ENCODE measurements around the gene KIRREL2. TPM values are rescaled to one million over a fixed set of nuclear protein-coding genes. Genes with fewer than 3 reads are reported as not detected.
"Not testable (repeated sequence)": the region's sequence is repeated elsewhere in the genome, so short reads cannot be mapped to it uniquely, and the experiment has no call there.

Gene KIRREL2
- polyA plus RNA-seq, 3 donors, result 9.5 to 12.0 (median 9.6) TPM

GRCh38 chr19:35885904-35886303 is 29.2 kb downstream of the KIRREL2 start:
- no peak for DNase-seq (ENCODE audit: extremely low read depth in 1 of 11, low read depth in 9 of 11, low spot score in 4 of 11)

GRCh38 chr19:35887197-35887596 is 30.5 kb downstream of the KIRREL2 start:
- no peak for DNase-seq (ENCODE audit: extremely low read depth in 1 of 11, low read depth in 9 of 11, low spot score in 4 of 11)

- DNase-seq (ENCODE audit: extremely low read depth in 1 of 11, low read depth in 9 of 11, low spot score in 4 of 11), result no peak
Measured at GRCh38 chr19:35888398-35888797, 31.7 kb downstream of the KIRREL2 start.

- DNase-seq (ENCODE audit: extremely low read depth in 1 of 11, low read depth in 9 of 11, low spot score in 4 of 11), result no peak
Measured at GRCh38 chr19:35889370-35890112, 32.8 kb downstream of the KIRREL2 start.

- no peak for DNase-seq (ENCODE audit: extremely low read depth in 1 of 11, low read depth in 9 of 11, low spot score in 4 of 11)
Measured at GRCh38 chr19:35890113-35890650, 33.5 kb downstream of the KIRREL2 start.

- not testable (repeated sequence) for DNase-seq (ENCODE audit: extremely low read depth in 1 of 11, low read depth in 9 of 11, low spot score in 4 of 11)
Measured at GRCh38 chr19:35891819-35892218, 35.1 kb downstream of the KIRREL2 start.

GRCh38 chr19:35894342-35894741 is 37.6 kb downstream of the KIRREL2 start:
- no peak for DNase-seq (ENCODE audit: extremely low read depth in 1 of 11, low read depth in 9 of 11, low spot score in 4 of 11)

- no peak for DNase-seq (ENCODE audit: extremely low read depth in 1 of 11, low read depth in 9 of 11, low spot score in 4 of 11)
Measured at GRCh38 chr19:35895911-35896642, 39.4 kb downstream of the KIRREL2 start.

- DNase-seq (ENCODE audit: extremely low read depth in 1 of 11, low read depth in 9 of 11, low spot score in 4 of 11), result no peak
Measured at GRCh38 chr19:35896643-35897040, 39.9 kb downstream of the KIRREL2 start.

- DNase-seq (ENCODE audit: extremely low read depth in 1 of 11, low read depth in 9 of 11, low spot score in 4 of 11), result no peak
Measured at GRCh38 chr19:35897706-35898451, 41.2 kb downstream of the KIRREL2 start.

GRCh38 chr19:35898499-35898809 is 41.7 kb downstream of the KIRREL2 start:
- DNase-seq (ENCODE audit: extremely low read depth in 1 of 11, low read depth in 9 of 11, low spot score in 4 of 11), result no peak

- peak in 10 of 11 donors; percentile 61 to 75 (median 69) for DNase-seq (ENCODE audit: extremely low read depth in 1 of 11, low read depth in 9 of 11, low spot score in 4 of 11)
Measured at GRCh38 chr19:35899547-35900214, 43.0 kb downstream of the KIRREL2 start.

- peak in 1 of 11 donors; percentile 18 for DNase-seq (ENCODE audit: extremely low read depth in 1 of 11, low read depth in 9 of 11, low spot score in 4 of 11)
Measured at GRCh38 chr19:35901055-35901644, 44.4 kb downstream of the KIRREL2 start.

GRCh38 chr19:35901854-35902661 is 45.3 kb downstream of the KIRREL2 start, which contains the start of gene HCST:
TSS of gene HCST (plus strand) at chr19:35902529. CDS start at chr19:35902594, 65 bp downstream.
- no peak for DNase-seq (ENCODE audit: extremely low read depth in 1 of 11, low read depth in 9 of 11, low spot score in 4 of 11)

GRCh38 chr19:35902870-35903475 is 46.3 kb downstream of the KIRREL2 start:
- no peak for DNase-seq (ENCODE audit: extremely low read depth in 1 of 11, low read depth in 9 of 11, low spot score in 4 of 11)

- peak in 4 of 11 donors; percentile 42 to 50 (median 47) for DNase-seq (ENCODE audit: extremely low read depth in 1 of 11, low read depth in 9 of 11, low spot score in 4 of 11)
Measured at GRCh38 chr19:35903550-35904179, 47.0 kb downstream of the KIRREL2 start.
